Vagina (tissue), 2 donors: ENCODE results near the gene NFE2L1. TPM values are rescaled to one million over a fixed set of nuclear protein-coding genes. Genes with fewer than 3 reads are reported as not detected.
A peak's percentile ranks its signal among the peaks of the same experiment; 100 is the strongest.
"Not testable (repeated sequence)": the region's sequence is repeated elsewhere in the genome, so short reads cannot be mapped to it uniquely, and the experiment has no call there.

Experiments used
- DNase-seq, 2 donors: peaks; one replicate each; pipeline ENCODE4 v3.0.0-alpha.2; 2017; ENCODE audit errors: extremely low spot score in 2 of 2
- H3K27ac ChIP-seq: fragments of 200-600 bp; sonication (generic); one replicate; pipeline ENCODE4 v1.5.1; 2019
- H3K27me3 ChIP-seq: fragments of 200-600 bp; sonication (generic); one replicate; pipeline ENCODE4 v1.5.1; 2019
- H3K36me3 ChIP-seq, 2 donors: fragments of 200-600 bp; sonication (generic); one replicate each; pipeline ENCODE4 v1.5.1; 2017 to 2019
- H3K4me1 ChIP-seq: fragments of 200-600 bp; sonication (generic); one replicate; pipeline ENCODE4 v1.5.1; 2019
- H3K4me3 ChIP-seq, 2 donors: fragments of 200-600 bp; sonication (generic); 1 replicate in 1 of 2; 2 replicates in 1 of 2; pipeline ENCODE4 v1.5.1; 2016 to 2019
- H3K9me3 ChIP-seq: fragments of 200-600 bp; sonication (generic); one replicate; pipeline ENCODE4 v1.5.1; 2019
- POLR2A ChIP-seq, 2 donors: fragments of 450-650 bp; IDR thresholded peaks; one replicate each; pipeline ENCODE4 v1.6.1; 2017; ENCODE audit warnings: antibody characterized with exemption in 2 of 2, mild to moderate bottlenecking in 2 of 2, moderate library complexity in 2 of 2
- POLR2AphosphoS5 ChIP-seq, 2 donors: sonication (generic); formaldehyde crosslinking; IDR thresholded peaks; one replicate each; pipeline ENCODE4 v1.9.0; 2017; ENCODE audit warnings: antibody characterized with exemption in 2 of 2, mild to moderate bottlenecking in 2 of 2, low read depth in 1 of 2; ENCODE audit not compliant: insufficient read depth in 1 of 2
- intact Hi-C: fragments of 100-400 bp; cut with DNase I; formaldehyde crosslinking; loops from one replicate; pipeline ENCODE4 v1.15.1; 2023
- total RNA-seq: library from RNA; depleted of rRNA; stranded (reverse); fragments of >200 nt; gene quantifications from one replicate; pipeline ENCODE4 v1.2.3, GENCODE V29; 2016
- TF ChIP-seq, protein P1 (sequence below), 3 experiments: fragments of 450-650 bp in 2 of 3; fragments of 200-600 bp in 1 of 3; sonication (generic) in 1 of 3; IDR thresholded peaks; one replicate each; pipeline ENCODE4 v1.5.1; 2017 to 2019; ENCODE audit warnings: antibody characterized with exemption in 3 of 3, mild to moderate bottlenecking in 2 of 3, moderate library complexity in 2 of 3

The NFE2L1 gene
- total RNA-seq, 1 donor from 2014 or later, result 190 TPM

DNA sequence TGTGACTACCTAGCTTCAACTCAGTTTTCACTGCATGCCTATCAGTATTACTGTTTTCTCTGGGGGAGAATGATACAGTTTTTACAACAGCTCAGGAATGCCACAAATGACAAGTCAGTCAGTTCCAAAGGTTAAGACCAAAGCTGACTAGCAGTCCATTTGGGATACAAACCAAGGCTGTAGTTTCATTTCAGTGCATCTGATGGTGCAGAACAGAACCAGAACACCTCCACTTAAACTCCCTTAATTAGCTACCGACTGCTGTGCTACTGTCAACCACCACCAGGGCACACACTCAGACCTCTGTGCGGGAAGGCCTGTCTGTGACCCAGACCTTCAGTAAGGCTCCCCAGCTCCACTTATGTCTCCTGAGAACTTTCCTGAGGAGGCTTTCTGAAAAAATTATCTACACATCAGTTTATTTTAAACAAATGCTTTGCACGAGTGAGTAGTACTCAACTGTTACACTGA, 20.4 kb downstream of the NFE2L1 start:
- Histone ChIP-seq H3K27me3 (no peaks in the 10 kb centered on the region), H3K36me3 (peaks cover 0 to 54% of the 10 kb centered on the region in 2 donors), H3K9me3 (no peaks in the 10 kb centered on the region), H3K27ac (peak overlapping the region; percentile 59), H3K4me3 (no peak overlapping the region), H3K4me1 (peaks cover 28% of the 10 kb centered on the region)
- TF ChIP-seq POLR2A (IDR thresholded peaks at IDR 0.05), result no peak
- no peak for TF ChIP-seq POLR2AphosphoS5 (IDR thresholded peaks at IDR 0.05; ENCODE audit: insufficient read depth in 1 of 2, low read depth in 1 of 2)
- TF ChIP-seq, protein P1, sequence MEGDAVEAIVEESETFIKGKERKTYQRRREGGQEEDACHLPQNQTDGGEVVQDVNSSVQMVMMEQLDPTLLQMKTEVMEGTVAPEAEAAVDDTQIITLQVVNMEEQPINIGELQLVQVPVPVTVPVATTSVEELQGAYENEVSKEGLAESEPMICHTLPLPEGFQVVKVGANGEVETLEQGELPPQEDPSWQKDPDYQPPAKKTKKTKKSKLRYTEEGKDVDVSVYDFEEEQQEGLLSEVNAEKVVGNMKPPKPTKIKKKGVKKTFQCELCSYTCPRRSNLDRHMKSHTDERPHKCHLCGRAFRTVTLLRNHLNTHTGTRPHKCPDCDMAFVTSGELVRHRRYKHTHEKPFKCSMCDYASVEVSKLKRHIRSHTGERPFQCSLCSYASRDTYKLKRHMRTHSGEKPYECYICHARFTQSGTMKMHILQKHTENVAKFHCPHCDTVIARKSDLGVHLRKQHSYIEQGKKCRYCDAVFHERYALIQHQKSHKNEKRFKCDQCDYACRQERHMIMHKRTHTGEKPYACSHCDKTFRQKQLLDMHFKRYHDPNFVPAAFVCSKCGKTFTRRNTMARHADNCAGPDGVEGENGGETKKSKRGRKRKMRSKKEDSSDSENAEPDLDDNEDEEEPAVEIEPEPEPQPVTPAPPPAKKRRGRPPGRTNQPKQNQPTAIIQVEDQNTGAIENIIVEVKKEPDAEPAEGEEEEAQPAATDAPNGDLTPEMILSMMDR (IDR thresholded peaks at IDR 0.05), result no peak
- no peak for DNase-seq
- intact Hi-C loops, result no loop called here

GRCh38 chr17:48070195-48070594, 22.0 kb downstream of the NFE2L1 start:
- TF ChIP-seq, protein P1 (IDR thresholded peaks at IDR 0.05), result no peak
- no peak for TF ChIP-seq POLR2A (IDR thresholded peaks at IDR 0.05)
- TF ChIP-seq POLR2AphosphoS5 (IDR thresholded peaks at IDR 0.05; ENCODE audit: insufficient read depth in 1 of 2, low read depth in 1 of 2), result no peak
- intact Hi-C loops, result no loop called here
- peaks cover 0 to 50% of the 10 kb centered on the region in 2 donors for H3K36me3 ChIP-seq
- H3K4me3 ChIP-seq, result no peak overlapping the region
- no peak for DNase-seq
- H3K9me3 ChIP-seq, result no peaks in the 10 kb centered on the region
- no peak overlapping the region for H3K27ac ChIP-seq
- no peaks in the 10 kb centered on the region for H3K27me3 ChIP-seq
- peaks cover 20% of the 10 kb centered on the region for H3K4me1 ChIP-seq

DNA sequence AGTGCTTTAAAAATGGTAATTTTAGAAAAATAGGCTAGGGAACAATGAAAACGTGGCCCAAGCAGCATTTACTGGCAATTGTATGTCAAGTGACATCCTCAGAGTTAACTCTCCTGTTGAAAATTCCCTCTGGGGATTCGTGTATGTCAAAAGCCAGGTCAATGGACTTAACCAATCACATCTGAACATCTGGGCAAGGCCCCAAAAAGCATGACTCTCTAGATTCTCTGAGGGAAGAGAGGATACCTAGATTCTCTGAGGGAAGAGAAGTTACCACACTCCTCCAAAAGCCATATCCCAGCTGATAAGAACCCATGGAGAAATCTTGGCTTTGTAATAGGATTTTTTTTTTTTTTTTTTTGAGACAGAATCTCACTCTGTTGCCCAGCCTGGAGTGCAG, 23.5 kb downstream of the NFE2L1 start:
- TF ChIP-seq POLR2AphosphoS5 (IDR thresholded peaks at IDR 0.05; ENCODE audit: insufficient read depth in 1 of 2, low read depth in 1 of 2) (no peak), POLR2A (IDR thresholded peaks at IDR 0.05) (no peak)
- TF ChIP-seq, protein P1 (IDR thresholded peaks at IDR 0.05), result no peak
- intact Hi-C loops, result loop anchor here (2.0 kb wide), 1 partner anchor 45 kb away; no protein-coding TSS in a partner anchor
- H3K27me3 ChIP-seq, result no peaks in the 10 kb centered on the region
- DNase-seq, result no peak
- H3K4me3 ChIP-seq, result no peak overlapping the region
- peaks cover 0 to 61% of the 10 kb centered on the region in 2 donors for H3K36me3 ChIP-seq
- no peak overlapping the region for H3K27ac ChIP-seq
- H3K9me3 ChIP-seq, result no peaks in the 10 kb centered on the region
- H3K4me1 ChIP-seq, result peaks cover 19% of the 10 kb centered on the region

DNA sequence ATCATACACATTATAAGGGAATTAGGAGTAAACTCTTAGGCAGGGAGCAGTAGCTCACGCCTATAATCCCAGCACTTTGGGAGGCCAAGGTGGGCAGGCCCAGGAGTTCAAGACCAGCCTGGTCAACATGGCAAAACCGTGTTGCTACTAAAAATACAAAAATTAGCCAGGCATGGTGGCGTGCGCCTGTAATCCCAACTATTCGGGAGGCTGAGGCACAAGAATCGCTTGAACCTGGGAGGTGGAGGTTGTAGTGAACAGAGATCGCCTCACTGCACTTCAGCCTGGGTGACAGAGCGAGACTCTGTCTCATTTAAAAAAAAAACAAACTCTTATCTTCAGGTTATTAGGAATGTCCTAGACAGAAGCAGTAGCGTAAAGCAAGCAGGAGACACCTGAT, 24.7 kb downstream of the NFE2L1 start:
- peaks cover 0 to 61% of the 10 kb centered on the region in 2 donors for H3K36me3 ChIP-seq
- not testable (repeated sequence) for H3K9me3 ChIP-seq, H3K4me3 ChIP-seq, H3K27me3 ChIP-seq, H3K27ac ChIP-seq, DNase-seq, H3K4me1 ChIP-seq
- intact Hi-C loops, result loop anchor here (2.0 kb wide), 1 partner anchor 46 kb away; no protein-coding TSS in a partner anchor

DNA sequence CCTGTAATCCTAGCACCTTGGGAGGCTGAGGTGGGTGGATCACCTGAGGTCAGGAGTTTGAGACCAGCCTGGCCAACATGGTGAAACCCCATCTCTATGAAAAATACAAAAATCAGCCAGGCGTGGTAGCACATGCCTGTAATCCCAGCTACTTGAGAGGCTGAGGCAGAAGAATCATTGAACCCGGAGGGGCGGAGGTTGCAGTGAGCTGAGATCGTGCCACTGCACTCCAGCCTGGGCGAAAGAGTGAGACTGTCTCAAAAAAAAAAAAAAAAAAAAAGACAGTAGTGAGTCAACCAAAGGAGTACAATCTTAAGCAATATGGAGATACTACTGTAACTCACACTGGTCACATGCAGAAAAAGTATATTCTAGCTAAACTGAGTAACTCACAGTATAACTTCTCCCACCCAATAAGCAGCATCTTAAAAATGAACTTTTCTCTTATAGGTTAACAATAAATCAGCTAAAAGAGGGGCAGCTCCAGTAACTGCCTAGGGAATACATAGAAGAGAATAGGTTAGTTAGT, 25.5 kb downstream of the NFE2L1 start:
- not testable (repeated sequence) for H3K27ac ChIP-seq
- intact Hi-C loops, result loop anchor here (2.0 kb wide), 1 partner anchor 47 kb away; no protein-coding TSS in a partner anchor

DNA sequence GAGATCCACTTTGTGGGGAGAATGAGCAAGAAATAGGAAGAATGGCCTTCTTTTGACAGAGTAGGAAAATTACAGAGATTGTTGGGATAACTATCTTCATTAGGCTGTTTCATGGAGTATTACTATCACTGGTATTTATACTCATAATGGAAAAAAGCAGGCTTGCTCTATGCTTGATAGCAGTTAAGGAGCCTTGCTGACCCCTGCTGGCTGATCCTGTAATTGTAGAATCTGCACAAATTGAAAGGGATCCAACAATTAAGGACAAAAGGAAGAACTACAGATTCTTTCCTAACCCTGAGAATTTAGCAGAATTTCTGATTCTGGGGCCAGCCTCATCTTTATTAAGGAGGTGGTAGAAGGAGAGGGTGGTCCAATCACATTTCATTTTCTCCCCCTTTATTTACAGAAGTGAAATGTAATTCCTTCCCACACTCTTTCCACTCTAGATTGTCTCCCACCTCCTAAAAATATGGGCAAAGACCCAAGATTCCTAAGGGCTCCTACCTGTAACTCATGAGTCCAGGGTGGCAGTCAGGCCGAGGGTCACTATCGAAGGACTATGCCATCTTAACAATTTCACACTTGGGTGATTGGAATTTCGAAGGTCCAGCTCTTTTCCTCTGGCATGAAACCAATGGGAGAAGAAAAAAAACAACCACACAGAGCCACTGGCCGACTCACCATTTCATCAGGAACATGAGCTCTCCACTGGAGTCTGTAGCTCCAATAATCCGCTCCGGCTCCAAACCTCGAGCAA, 26.3 kb downstream of the NFE2L1 start:
- Histone ChIP-seq H3K27me3 (no peaks in the 10 kb centered on the region), H3K4me1 (no peaks in the 10 kb centered on the region), H3K36me3 (peaks cover 0 to 50% of the 10 kb centered on the region in 2 donors), H3K27ac (no peak overlapping the region), H3K4me3 (no peak overlapping the region), H3K9me3 (no peaks in the 10 kb centered on the region)
- intact Hi-C loops, result no loop called here
- no peak for TF ChIP-seq POLR2A (IDR thresholded peaks at IDR 0.05)
- TF ChIP-seq, protein P1 (IDR thresholded peaks at IDR 0.05), result peak; percentile 80 to 87 (median 85)
- peak in 1 of 2 donors; percentile 88 for TF ChIP-seq POLR2AphosphoS5 (IDR thresholded peaks at IDR 0.05; ENCODE audit: insufficient read depth in 1 of 2, low read depth in 1 of 2)
- no peak for DNase-seq

More for the DNA sequence above, 25.5 kb downstream of the NFE2L1 start:
- H3K36me3 ChIP-seq, result peaks cover 0 to 59% of the 10 kb centered on the region in 2 donors
- not testable (repeated sequence) for H3K27me3 ChIP-seq, H3K4me1 ChIP-seq, H3K9me3 ChIP-seq, H3K4me3 ChIP-seq, DNase-seq

GRCh38 chr17:48077152-48077551, 29.0 kb downstream of the NFE2L1 start:
- H3K27ac ChIP-seq, intact Hi-C loops, H3K27me3 ChIP-seq, DNase-seq, H3K4me1 ChIP-seq, H3K9me3 ChIP-seq, H3K4me3 ChIP-seq: not testable (repeated sequence)
- H3K36me3 ChIP-seq, result peaks cover 0 to 28% of the 10 kb centered on the region in 2 donors
